Esophagus squamous epithelium (tissue), 4 donors: ENCODE results near the gene TMBIM6.
"Not testable (repeated sequence)": the region's sequence is repeated elsewhere in the genome, so short reads cannot be mapped to it uniquely, and the experiment has no call there.

Source experiments
- POLR2A ChIP-seq, 4 donors: fragments of 450-650 bp; IDR thresholded peaks; one replicate each; pipeline ENCODE4 v1.6.1; 2017; ENCODE audit warnings: antibody characterized with exemption in 4 of 4, mild to moderate bottlenecking in 4 of 4, moderate library complexity in 3 of 4
- TF ChIP-seq, protein P1 (sequence below), 6 experiments: fragments of 450-650 bp in 4 of 6; fragments of 200-600 bp in 2 of 6; sonication (generic) in 2 of 6; IDR thresholded peaks; one replicate each; pipeline ENCODE4 v1.5.1; 2016 to 2019; ENCODE audit warnings: antibody characterized with exemption in 6 of 6, mild to moderate bottlenecking in 4 of 6, moderate library complexity in 4 of 6

DNA sequence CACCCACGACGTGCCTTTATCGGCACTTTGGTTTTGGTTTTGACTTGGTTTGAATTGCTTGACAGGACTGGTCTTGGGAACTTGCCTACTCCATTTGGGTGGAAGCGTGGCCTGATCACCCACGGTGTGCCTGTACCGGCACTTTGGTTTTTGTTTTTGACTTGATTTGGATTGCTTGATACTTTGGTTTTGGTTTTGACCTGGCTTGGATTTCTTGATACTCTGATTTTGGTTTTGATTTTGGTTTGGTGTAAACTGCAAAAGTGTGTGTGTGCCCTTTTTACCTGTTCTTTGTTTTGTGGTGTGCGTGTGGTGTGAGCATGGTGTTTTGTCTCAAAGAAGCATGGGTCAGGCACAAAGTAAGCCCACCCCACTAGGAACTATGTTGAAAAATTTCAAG is 6.5 kb upstream of the TMBIM6 start:
- TF ChIP-seq, protein P1, sequence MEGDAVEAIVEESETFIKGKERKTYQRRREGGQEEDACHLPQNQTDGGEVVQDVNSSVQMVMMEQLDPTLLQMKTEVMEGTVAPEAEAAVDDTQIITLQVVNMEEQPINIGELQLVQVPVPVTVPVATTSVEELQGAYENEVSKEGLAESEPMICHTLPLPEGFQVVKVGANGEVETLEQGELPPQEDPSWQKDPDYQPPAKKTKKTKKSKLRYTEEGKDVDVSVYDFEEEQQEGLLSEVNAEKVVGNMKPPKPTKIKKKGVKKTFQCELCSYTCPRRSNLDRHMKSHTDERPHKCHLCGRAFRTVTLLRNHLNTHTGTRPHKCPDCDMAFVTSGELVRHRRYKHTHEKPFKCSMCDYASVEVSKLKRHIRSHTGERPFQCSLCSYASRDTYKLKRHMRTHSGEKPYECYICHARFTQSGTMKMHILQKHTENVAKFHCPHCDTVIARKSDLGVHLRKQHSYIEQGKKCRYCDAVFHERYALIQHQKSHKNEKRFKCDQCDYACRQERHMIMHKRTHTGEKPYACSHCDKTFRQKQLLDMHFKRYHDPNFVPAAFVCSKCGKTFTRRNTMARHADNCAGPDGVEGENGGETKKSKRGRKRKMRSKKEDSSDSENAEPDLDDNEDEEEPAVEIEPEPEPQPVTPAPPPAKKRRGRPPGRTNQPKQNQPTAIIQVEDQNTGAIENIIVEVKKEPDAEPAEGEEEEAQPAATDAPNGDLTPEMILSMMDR (IDR thresholded peaks at IDR 0.05): not testable (repeated sequence)
- not testable (repeated sequence) for TF ChIP-seq POLR2A (IDR thresholded peaks at IDR 0.05)
